ENCODE measurements around the gene SLC16A12.

DNA sequence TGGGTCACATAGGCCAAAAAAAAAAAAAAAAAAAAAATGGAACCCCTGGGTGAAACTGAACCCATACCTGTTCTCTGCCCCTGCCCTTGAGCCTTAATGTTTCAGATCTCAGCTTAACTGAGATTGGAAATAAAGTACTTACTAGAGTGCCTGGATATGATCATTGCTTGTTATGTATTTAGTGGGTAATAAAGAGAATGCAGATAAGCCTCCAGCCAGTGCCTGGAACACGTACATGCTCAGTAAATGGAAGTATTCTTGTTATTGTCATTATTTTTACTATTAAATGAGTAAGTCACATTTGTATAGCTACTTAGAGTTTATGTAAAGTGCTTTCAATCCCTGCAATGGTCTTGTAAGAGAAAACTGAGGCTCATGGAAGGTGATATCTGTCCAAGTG, 14.7 kb downstream of the SLC16A12 start:
- TF ChIP-seq, protein P1, sequence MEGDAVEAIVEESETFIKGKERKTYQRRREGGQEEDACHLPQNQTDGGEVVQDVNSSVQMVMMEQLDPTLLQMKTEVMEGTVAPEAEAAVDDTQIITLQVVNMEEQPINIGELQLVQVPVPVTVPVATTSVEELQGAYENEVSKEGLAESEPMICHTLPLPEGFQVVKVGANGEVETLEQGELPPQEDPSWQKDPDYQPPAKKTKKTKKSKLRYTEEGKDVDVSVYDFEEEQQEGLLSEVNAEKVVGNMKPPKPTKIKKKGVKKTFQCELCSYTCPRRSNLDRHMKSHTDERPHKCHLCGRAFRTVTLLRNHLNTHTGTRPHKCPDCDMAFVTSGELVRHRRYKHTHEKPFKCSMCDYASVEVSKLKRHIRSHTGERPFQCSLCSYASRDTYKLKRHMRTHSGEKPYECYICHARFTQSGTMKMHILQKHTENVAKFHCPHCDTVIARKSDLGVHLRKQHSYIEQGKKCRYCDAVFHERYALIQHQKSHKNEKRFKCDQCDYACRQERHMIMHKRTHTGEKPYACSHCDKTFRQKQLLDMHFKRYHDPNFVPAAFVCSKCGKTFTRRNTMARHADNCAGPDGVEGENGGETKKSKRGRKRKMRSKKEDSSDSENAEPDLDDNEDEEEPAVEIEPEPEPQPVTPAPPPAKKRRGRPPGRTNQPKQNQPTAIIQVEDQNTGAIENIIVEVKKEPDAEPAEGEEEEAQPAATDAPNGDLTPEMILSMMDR (IDR thresholded peaks at IDR 0.05; ENCODE audit: low read length): no peak
- no peak for TF ChIP-seq EZH2 (IDR thresholded peaks at IDR 0.05; ENCODE audit: borderline replicate concordance, low read length)

Measured in OCI-LY1 (cell line).